CD14-positive monocyte (primary cell): Measurements from ENCODE around the gene GNB3. TPM values are rescaled to one million over a fixed set of nuclear protein-coding genes. Genes with fewer than 3 reads are reported as not detected.
A peak's percentile ranks its signal among the peaks of the same experiment; 100 is the strongest.
"Not testable (repeated sequence)": the region's sequence is repeated elsewhere in the genome, so short reads cannot be mapped to it uniquely, and the experiment has no call there.

Source experiments
- DNase-seq, 3 donors: peaks; one replicate each; pipeline ENCODE4 v3.0.0-alpha.2; 2011 to 2022
- H2AFZ ChIP-seq: 2 replicates; pipeline ENCODE4 v1.6.0; 2012; ENCODE audit warnings: mild to moderate bottlenecking, low read depth, low read length, inconsistent platforms; ENCODE audit not compliant: insufficient read depth, poor library complexity, severe bottlenecking
- H3K27ac ChIP-seq, 2 donors: 1 replicate in 1 of 2; 2 replicates in 1 of 2; pipeline ENCODE4 v1.5.1; 2012 to 2013; ENCODE audit warnings: low read length in 2 of 2, control low read depth in 1 of 2, inconsistent platforms in 1 of 2, low read depth in 1 of 2, mild to moderate bottlenecking in 1 of 2
- H3K27me3 ChIP-seq, 2 donors: one replicate each; pipeline versions ENCODE4 v1.6.0 to v1.6.1; 2011 to 2013; ENCODE audit warnings: low read length in 2 of 2; ENCODE audit not compliant: control insufficient read depth in 2 of 2, insufficient read depth in 2 of 2
- H3K36me3 ChIP-seq, 2 donors: replicated peaks in 1 of 2; 1 replicate in 1 of 2; 2 replicates in 1 of 2; pipeline versions ENCODE4 v1.5.1 to v1.6.1; 2012 to 2013; ENCODE audit warnings: low read length in 2 of 2, control low read depth in 1 of 2, inconsistent platforms in 1 of 2, mild to moderate bottlenecking in 1 of 2; ENCODE audit not compliant: insufficient read depth in 2 of 2, control insufficient read depth in 1 of 2
- H3K4me1 ChIP-seq, 2 donors: 1 replicate in 1 of 2; 2 replicates in 1 of 2; pipeline versions ENCODE4 v1.5.1 to v1.6.1; 2012 to 2013; ENCODE audit warnings: low read length in 2 of 2, control low read depth in 1 of 2, inconsistent platforms in 1 of 2, mild to moderate bottlenecking in 1 of 2, moderate library complexity in 1 of 2; ENCODE audit not compliant: insufficient read depth in 2 of 2, control insufficient read depth in 1 of 2
- H3K4me2 ChIP-seq: replicated peaks from 2 replicates; pipeline ENCODE3; 2012; ENCODE audit warnings: low read length, moderate library complexity, mild to moderate bottlenecking; ENCODE audit not compliant: poor library complexity, severe bottlenecking; ENCODE audit errors: extremely low read depth
- H3K4me3 ChIP-seq, 3 experiments: fragments of 200-600 bp in 1 of 3; sonication (generic) in 1 of 3; replicated peaks in 1 of 3; 1 replicate in 2 of 3; 2 replicates in 1 of 3; pipeline ENCODE4 v1.5.1; 2011 to 2013; ENCODE audit warnings: low read length in 3 of 3, mild to moderate bottlenecking in 3 of 3, control low read depth in 2 of 3, low read depth in 2 of 3, inconsistent platforms in 1 of 3, moderate library complexity in 1 of 3
- H3K79me2 ChIP-seq: 2 replicates; pipeline ENCODE4 v1.6.0; 2012; ENCODE audit warnings: mild to moderate bottlenecking, control low read depth, inconsistent platforms, low read length, moderate library complexity; ENCODE audit not compliant: insufficient read depth
- H3K9ac ChIP-seq: 2 replicates; pipeline ENCODE4 v1.6.0; 2017; ENCODE audit warnings: low read length, mild to moderate bottlenecking; ENCODE audit not compliant: insufficient read depth, poor library complexity, severe bottlenecking
- H3K9me3 ChIP-seq, 2 donors: replicated peaks in 1 of 2; 1 replicate in 1 of 2; 2 replicates in 1 of 2; pipeline versions ENCODE4 v1.5.1 to v1.6.1; 2012 to 2013; ENCODE audit warnings: low read length in 2 of 2, control low read depth in 1 of 2; ENCODE audit not compliant: control insufficient read depth in 1 of 2, insufficient read depth in 1 of 2
- H4K20me1 ChIP-seq: 2 replicates; pipeline ENCODE4 v1.6.0; 2012; ENCODE audit warnings: mild to moderate bottlenecking, low read length, control low read depth, moderate library complexity; ENCODE audit not compliant: insufficient read depth
- H3K27ac Mint-ChIP-seq, 7 donors: one replicate each; pipeline ENCODE4 v1.8.0; 2020; ENCODE audit warnings: mild to moderate bottlenecking in 7 of 7, mixed read lengths in 7 of 7, moderate library complexity in 6 of 7, inconsistent platforms in 2 of 7
- H3K27me3 Mint-ChIP-seq, 3 donors: one replicate each; pipeline ENCODE4 v1.8.0; 2021 to 2022; ENCODE audit warnings: low read depth in 3 of 3, mild to moderate bottlenecking in 3 of 3, mixed read lengths in 3 of 3, moderate library complexity in 3 of 3, inconsistent platforms in 1 of 3
- H3K36me3 Mint-ChIP-seq, 2 donors: one replicate each; pipeline ENCODE4 v1.8.0; 2020; ENCODE audit warnings: mixed read lengths in 2 of 2, inconsistent platforms in 1 of 2, mild to moderate bottlenecking in 1 of 2
- H3K4me1 Mint-ChIP-seq: one replicate; pipeline ENCODE4 v1.8.0; 2020; ENCODE audit warnings: mild to moderate bottlenecking, mixed read lengths
- H3K4me3 Mint-ChIP-seq, 2 donors: one replicate each; pipeline ENCODE4 v1.8.0; 2020; ENCODE audit warnings: mild to moderate bottlenecking in 2 of 2, mixed read lengths in 2 of 2, moderate library complexity in 1 of 2
- H3K9me3 Mint-ChIP-seq, 7 donors: one replicate each; pipeline ENCODE4 v1.8.0; 2020 to 2022; ENCODE audit warnings: mixed read lengths in 7 of 7, mild to moderate bottlenecking in 6 of 7, moderate library complexity in 6 of 7, inconsistent platforms in 2 of 7
- CTCF ChIP-seq: fragments of 200-600 bp; IDR thresholded peaks from one replicate; pipeline ENCODE4 v1.8.0; 2022; ENCODE audit warnings: antibody characterized with exemption, mild to moderate bottlenecking
- WGBS: methylation state at CpG from one replicate; pipeline ENCODE4 v1.1.5; 2013; ENCODE audit warnings: missing lambda C conversion rate; ENCODE audit not compliant: insufficient coverage; 5-methylcytosine and 5-hydroxymethylcytosine counted together
- intact Hi-C, 2 donors: fragments of 100-400 bp; cut with micrococcal nuclease; formaldehyde crosslinking; loops; one replicate each; pipeline versions ENCODE4 v1.15.0 to v1.15.1; 2023
- polyA plus RNA-seq, 3 donors: library from polyadenylated mRNA; depleted of rRNA in 1 of 3; unstranded in 2 of 3; stranded (reverse) in 1 of 3; fragments of 300-500 nt in 2 of 3; fragments of >200 nt in 1 of 3; fragmentation: Illumina TruSeq in 2 of 3; gene quantifications; 1 replicate in 2 of 3; 2 replicates in 1 of 3; pipeline ENCODE4 v1.2.3, GENCODE V29; 2012 to 2021

The GNB3 gene
- polyA plus RNA-seq, 3 donors, result 0.31 TPM; not detected in 2

DNA sequence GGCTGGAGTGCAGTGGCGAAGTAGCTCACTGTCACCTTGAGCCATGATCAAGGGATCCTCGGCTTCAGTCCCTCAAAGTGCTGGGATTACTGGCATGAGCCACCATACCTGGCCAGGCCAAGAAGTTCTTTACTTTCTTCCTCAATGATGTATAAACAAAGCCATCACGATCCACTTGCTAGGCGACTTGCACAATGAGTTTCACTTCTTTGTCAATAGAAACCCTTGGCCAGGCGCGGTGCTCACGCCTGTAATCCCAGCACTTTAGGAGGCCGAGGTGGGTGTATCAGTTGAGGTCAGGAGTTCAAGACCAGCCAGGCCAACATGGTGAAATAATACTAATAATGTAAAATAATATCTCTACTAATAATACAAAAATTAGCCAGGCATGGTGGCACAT, 46.7 kb downstream of the GNB3 start:
- no peaks in the 10 kb centered on the region for H4K20me1 ChIP-seq
- no peak overlapping the region for H3K4me3 Mint-ChIP-seq
- H3K27me3 ChIP-seq, result no peaks in the 10 kb centered on the region
- H3K4me1 Mint-ChIP-seq, result peaks cover 45% of the 10 kb centered on the region
- no peak overlapping the region for H3K4me2 ChIP-seq
- H3K36me3 ChIP-seq, result peaks cover 13 to 30% of the 10 kb centered on the region in 2 donors
- peak overlapping the region; percentile 34 to 44 for H3K27ac ChIP-seq
- H3K9me3 Mint-ChIP-seq, result no peaks in the 10 kb centered on the region
- no peak overlapping the region for H3K4me3 ChIP-seq
- peak; percentile 44 to 65 (median 65) for DNase-seq
- WGBS, result 60% methylated on average over 1 of the region's 8 CpGs
- no peak overlapping the region for H3K9ac ChIP-seq
- H3K27ac Mint-ChIP-seq, result peak overlapping the region; percentile 74 to 91 (median 85)
- peaks cover 4% of the 10 kb centered on the region for H3K79me2 ChIP-seq
- peaks cover 40 to 48% of the 10 kb centered on the region in 2 donors for H3K4me1 ChIP-seq
- no peaks in the 10 kb centered on the region for H3K9me3 ChIP-seq
- H3K36me3 Mint-ChIP-seq, result peaks cover 21 to 27% of the 10 kb centered on the region in 2 donors
- intact Hi-C loops, result no loop called here
- peaks cover 0 to 1% (median 1%) of the 10 kb centered on the region in 3 donors for H3K27me3 Mint-ChIP-seq
- TF ChIP-seq CTCF, result no peak
- H2AFZ ChIP-seq, result no peak overlapping the region

DNA sequence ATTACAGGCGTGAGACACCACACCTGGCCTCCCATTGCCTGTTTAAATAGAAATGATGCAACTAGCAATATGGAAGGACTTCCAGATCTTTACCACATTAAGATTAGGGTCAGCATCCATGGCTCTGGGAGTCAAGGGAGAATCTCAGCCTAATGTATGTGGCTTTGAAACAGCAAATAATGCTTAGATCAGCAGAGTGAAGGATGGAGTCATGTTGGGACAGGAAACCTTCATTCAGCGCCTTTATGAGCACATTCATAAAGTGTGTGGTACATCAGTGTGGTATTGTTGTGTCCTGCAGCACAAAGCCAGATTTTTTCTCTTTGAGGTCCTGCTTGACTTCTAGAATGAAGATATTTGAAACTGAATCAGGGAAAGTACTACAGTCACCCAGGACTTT, 47.6 kb downstream of the GNB3 start:
- Histone ChIP-seq H4K20me1 (no peaks in the 10 kb centered on the region), H3K27ac (no peak overlapping the region), H3K27me3 (no peaks in the 10 kb centered on the region), H3K36me3 (peaks cover 13 to 22% of the 10 kb centered on the region in 2 donors), H2AFZ (no peak overlapping the region), H3K4me2 (no peak overlapping the region), H3K9ac (no peak overlapping the region), H3K9me3 (no peaks in the 10 kb centered on the region), H3K4me3 (no peak overlapping the region), H3K79me2 (peaks cover 4% of the 10 kb centered on the region), H3K4me1 (peaks cover 40 to 48% of the 10 kb centered on the region in 2 donors)
- H3K27ac Mint-ChIP-seq, result peak overlapping the region in 1 of 7 donors; percentile 28
- no peak for TF ChIP-seq CTCF
- H3K36me3 Mint-ChIP-seq, result peaks cover 18% of the 10 kb centered on the region in 2 donors
- no peaks in the 10 kb centered on the region for H3K9me3 Mint-ChIP-seq
- peaks cover 45% of the 10 kb centered on the region for H3K4me1 Mint-ChIP-seq
- WGBS, result 100% methylated on average over 1 of the region's 2 CpGs
- no peak overlapping the region for H3K4me3 Mint-ChIP-seq
- H3K27me3 Mint-ChIP-seq, result peaks cover 0 to 1% (median 1%) of the 10 kb centered on the region in 3 donors
- intact Hi-C loops, result no loop called here
- DNase-seq, result no peak

- Mint-ChIP-seq H3K4me1 (peaks cover 46% of the 10 kb centered on the region), H3K36me3 (peaks cover 14 to 15% of the 10 kb centered on the region in 2 donors)
- H3K9ac ChIP-seq, H3K4me3 Mint-ChIP-seq, H3K27me3 Mint-ChIP-seq, DNase-seq, H3K27ac ChIP-seq, H3K27me3 ChIP-seq, H3K9me3 ChIP-seq, H3K9me3 Mint-ChIP-seq, H4K20me1 ChIP-seq, H3K79me2 ChIP-seq, H3K27ac Mint-ChIP-seq, H3K4me2 ChIP-seq, H3K4me3 ChIP-seq, intact Hi-C loops, H2AFZ ChIP-seq: not testable (repeated sequence)
- no CpG with 5 or more reads among the region's 7 CpGs for WGBS
- Histone ChIP-seq H3K36me3 (peaks cover 10 to 17% of the 10 kb centered on the region in 2 donors), H3K4me1 (peaks cover 41 to 51% of the 10 kb centered on the region in 2 donors)
Measured at GRCh38 chr12:6888794-6889193, 48.1 kb downstream of the GNB3 start.
